KMS-11 (cell line): ENCODE results near the gene NUSAP1.
"Not testable (repeated sequence)": the region's sequence is repeated elsewhere in the genome, so short reads cannot be mapped to it uniquely, and the experiment has no call there.

ENCODE experiments used
- H2AFZ ChIP-seq: fragments of 200-600 bp; sonication (generic); 2 replicates; pipeline ENCODE4 v1.6.1; 2016; ENCODE audit warnings: antibody characterized with exemption, mixed run types, low read depth
- H3K27ac ChIP-seq: fragments of 200-600 bp; sonication (generic); 2 replicates; pipeline ENCODE4 v1.6.1; 2016; ENCODE audit warnings: mild to moderate bottlenecking, mixed run types
- H3K27me3 ChIP-seq: fragments of 200-600 bp; sonication (generic); 2 replicates; pipeline ENCODE4 v1.6.1; 2017; ENCODE audit warnings: mild to moderate bottlenecking, low read depth, mixed run types, moderate library complexity; ENCODE audit not compliant: insufficient read depth
- H3K36me3 ChIP-seq: fragments of 200-600 bp; sonication (generic); 2 replicates; pipeline ENCODE4 v1.6.1; 2017; ENCODE audit warnings: mild to moderate bottlenecking, mixed run types; ENCODE audit not compliant: insufficient read depth
- H3K4me1 ChIP-seq: fragments of 200-600 bp; sonication (generic); 2 replicates; pipeline ENCODE4 v1.6.1; 2016; ENCODE audit warnings: mild to moderate bottlenecking, low read depth, mixed run types; ENCODE audit not compliant: poor library complexity, severe bottlenecking
- H3K4me2 ChIP-seq: fragments of 200-600 bp; sonication (generic); 2 replicates; pipeline ENCODE4 v1.7.0; 2016; ENCODE audit warnings: mild to moderate bottlenecking, mixed run types
- H3K4me3 ChIP-seq: fragments of 200-600 bp; sonication (generic); IDR thresholded peaks from 2 replicates; pipeline ENCODE4 v1.6.1; 2017; ENCODE audit warnings: low read depth, low read length, mixed read lengths; ENCODE audit not compliant: insufficient read depth
- H3K79me2 ChIP-seq: fragments of 200-600 bp; sonication (generic); 2 replicates; pipeline ENCODE4 v1.6.1; 2016; ENCODE audit warnings: low read depth, mixed run types; ENCODE audit not compliant: insufficient read depth
- H3K9ac ChIP-seq: fragments of 200-600 bp; sonication (generic); 2 replicates; pipeline ENCODE4 v1.6.1; 2016; ENCODE audit warnings: mild to moderate bottlenecking, mixed run types
- H4K20me1 ChIP-seq: fragments of 200-600 bp; sonication (generic); 2 replicates; pipeline ENCODE4 v1.6.1; 2016; ENCODE audit warnings: mild to moderate bottlenecking, mixed run types; ENCODE audit not compliant: insufficient read depth
- CTCF ChIP-seq: fragments of 200-600 bp; sonication (generic); conservative IDR thresholded peaks from 2 replicates; pipeline ENCODE4 v1.6.1; 2017; ENCODE audit warnings: low read depth, mild to moderate bottlenecking, antibody characterized with exemption, low read length, moderate library complexity, mixed read lengths

NUSAP1 gene

GRCh38 chr15:41307679-41308078 lies 25.0 kb upstream of the NUSAP1 start:
- Histone ChIP-seq H2AFZ (no peak overlapping the region), H3K27me3 (no peaks in the 10 kb centered on the region), H4K20me1 (no peaks in the 10 kb centered on the region), H3K79me2 (no peaks in the 10 kb centered on the region), H3K4me3 (no peak overlapping the region), H3K4me1 (peaks cover 31% of the 10 kb centered on the region), H3K36me3 (0 out of 2 replicates have a peak, but pooled peaks cover 5% of the 10 kb centered on the region), H3K27ac (no peak overlapping the region), H3K4me2 (no peak overlapping the region), H3K9ac (no peak overlapping the region)
- no peak for TF ChIP-seq CTCF

GRCh38 chr15:41309226-41309905 lies 23.3 kb upstream of the NUSAP1 start:
- 0 out of 2 replicates have a peak, but pooled peaks cover 5% of the 10 kb centered on the region for H3K36me3 ChIP-seq
- H3K27me3 ChIP-seq: no peaks in the 10 kb centered on the region
- no peak overlapping the region for H3K9ac ChIP-seq
- H3K27ac ChIP-seq: peak overlapping the region; percentile 59
- no peaks in the 10 kb centered on the region for H4K20me1 ChIP-seq
- H3K4me3 ChIP-seq: no peak overlapping the region
- no peaks in the 10 kb centered on the region for H3K79me2 ChIP-seq
- H3K4me2 ChIP-seq: peak overlapping the region; percentile 41; the same call in 1 of the 2 replicates
- H3K4me1 ChIP-seq: peaks cover 28% of the 10 kb centered on the region
- TF ChIP-seq CTCF: no peak
- no peak overlapping the region for H2AFZ ChIP-seq

GRCh38 chr15:41320805-41321330 lies 11.8 kb upstream of the NUSAP1 start:
- not testable (repeated sequence) for H3K4me2 ChIP-seq, H2AFZ ChIP-seq, H3K36me3 ChIP-seq, H4K20me1 ChIP-seq, H3K27me3 ChIP-seq, H3K27ac ChIP-seq, H3K9ac ChIP-seq, H3K4me3 ChIP-seq
- Histone ChIP-seq H3K4me1 (peaks cover 26% of the 10 kb centered on the region), H3K79me2 (peaks cover 12% of the 10 kb centered on the region; the same call in 1 of the 2 replicates)

GRCh38 chr15:41323611-41324010 lies 9.1 kb upstream of the NUSAP1 start:
- Histone ChIP-seq H3K27me3 (no peaks in the 10 kb centered on the region), H3K79me2 (peaks cover 12% of the 10 kb centered on the region; the same call in 1 of the 2 replicates), H4K20me1 (no peaks in the 10 kb centered on the region), H3K4me2 (peak overlapping the region; percentile 31; the same call in 1 of the 2 replicates), H3K4me1 (peaks cover 26% of the 10 kb centered on the region), H3K4me3 (no peak overlapping the region), H3K9ac (no peak overlapping the region), H2AFZ (no peak overlapping the region), H3K36me3 (no peaks in the 10 kb centered on the region), H3K27ac (peak overlapping the region; percentile 4; the same call in 1 of the 2 replicates)
- no peak for TF ChIP-seq CTCF

- peak overlapping the region; percentile 7 for H3K4me3 ChIP-seq
- H2AFZ ChIP-seq: peak overlapping the region; percentile 60
- no peaks in the 10 kb centered on the region for H3K27me3 ChIP-seq
- no peaks in the 10 kb centered on the region for H4K20me1 ChIP-seq
- H3K36me3 ChIP-seq: no peaks in the 10 kb centered on the region; the same call in 1 of the 2 replicates
- TF ChIP-seq CTCF: no peak
- H3K9ac ChIP-seq: peak overlapping the region; percentile 79; the same call in 1 of the 2 replicates
- no peak overlapping the region for H3K27ac ChIP-seq
- H3K4me2 ChIP-seq: peak overlapping the region; percentile 59
- H3K4me1 ChIP-seq: peaks cover 25% of the 10 kb centered on the region
- peaks cover 42% of the 10 kb centered on the region for H3K79me2 ChIP-seq
These were observed 1.4 kb upstream of the NUSAP1 start for GRCh38 chr15:41331281-41331680.
